Large intestine (tissue), 3 donors: ENCODE results near the gene KLF11. TPM values are rescaled to one million over a fixed set of nuclear protein-coding genes. Genes with fewer than 3 reads are reported as not detected.

Source experiments
- DNase-seq, 2 donors: peaks; one replicate each; pipeline versions ENCODE4 v3.0.0 to v3.0.0-alpha.2; 2013
- H3K27ac ChIP-seq: one replicate; pipeline ENCODE4 v1.5.1; 2013; ENCODE audit warnings: low read length
- H3K27me3 ChIP-seq: 2 replicates; pipeline ENCODE4 v1.6.1; 2013; ENCODE audit warnings: low read length; ENCODE audit not compliant: control insufficient read depth, insufficient read depth
- H3K36me3 ChIP-seq: 2 replicates; pipeline ENCODE4 v1.6.1; 2013; ENCODE audit warnings: low read length; ENCODE audit not compliant: control insufficient read depth, insufficient read depth
- H3K4me1 ChIP-seq: one replicate; pipeline ENCODE4 v1.6.1; 2013; ENCODE audit warnings: low read length; ENCODE audit not compliant: control insufficient read depth, insufficient read depth
- H3K4me3 ChIP-seq: one replicate; pipeline ENCODE4 v1.5.1; 2013; ENCODE audit warnings: low read length
- H3K9me3 ChIP-seq: one replicate; pipeline ENCODE4 v1.6.1; 2013; ENCODE audit warnings: mild to moderate bottlenecking, low read depth, low read length, moderate library complexity; ENCODE audit not compliant: control insufficient read depth
- WGBS: methylation state at CpG from one replicate; pipeline ENCODE4 v1.1.5; 2013; ENCODE audit warnings: low lambda C conversion rate; ENCODE audit not compliant: insufficient coverage; 5-methylcytosine and 5-hydroxymethylcytosine counted together
- polyA plus RNA-seq: library from polyadenylated mRNA; unstranded; fragments of 120-200 nt; gene quantifications from one replicate; pipeline ENCODE4 v1.2.1, GENCODE V29; 2013

The KLF11 gene
- polyA plus RNA-seq, 1 donor, result 10.6 TPM

DNA sequence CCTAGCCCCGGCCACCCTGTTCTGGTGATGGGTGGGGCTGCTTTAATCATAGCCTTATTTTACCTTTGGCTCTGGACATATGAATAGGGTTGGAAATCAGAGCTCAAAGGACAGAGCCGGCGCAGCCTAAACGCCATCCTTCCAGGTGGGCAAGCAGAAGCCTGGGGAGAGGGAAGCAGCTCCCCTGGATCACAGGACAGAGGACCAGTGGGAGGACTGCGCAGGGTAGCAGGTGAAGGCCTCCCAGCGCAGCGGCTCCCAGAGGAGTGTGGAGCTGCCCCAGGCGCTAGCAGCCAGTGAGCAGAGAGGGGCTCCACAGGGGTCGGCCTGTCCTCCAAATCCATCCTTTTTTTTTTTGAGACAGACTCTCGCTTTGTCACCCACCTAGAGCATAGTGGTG, 53.3 kb downstream of the KLF11 start:
- no peak overlapping the region for H3K4me3 ChIP-seq
- H3K27me3 ChIP-seq, result peaks cover 5% of the 10 kb centered on the region
- peaks cover under 1% of the 10 kb centered on the region for H3K9me3 ChIP-seq
- WGBS, result no CpG with 5 or more reads among the region's 10 CpGs
- no peaks in the 10 kb centered on the region for H3K36me3 ChIP-seq
- peaks cover 3% of the 10 kb centered on the region for H3K4me1 ChIP-seq
- H3K27ac ChIP-seq, result no peak overlapping the region
- DNase-seq, result no peak

DNA sequence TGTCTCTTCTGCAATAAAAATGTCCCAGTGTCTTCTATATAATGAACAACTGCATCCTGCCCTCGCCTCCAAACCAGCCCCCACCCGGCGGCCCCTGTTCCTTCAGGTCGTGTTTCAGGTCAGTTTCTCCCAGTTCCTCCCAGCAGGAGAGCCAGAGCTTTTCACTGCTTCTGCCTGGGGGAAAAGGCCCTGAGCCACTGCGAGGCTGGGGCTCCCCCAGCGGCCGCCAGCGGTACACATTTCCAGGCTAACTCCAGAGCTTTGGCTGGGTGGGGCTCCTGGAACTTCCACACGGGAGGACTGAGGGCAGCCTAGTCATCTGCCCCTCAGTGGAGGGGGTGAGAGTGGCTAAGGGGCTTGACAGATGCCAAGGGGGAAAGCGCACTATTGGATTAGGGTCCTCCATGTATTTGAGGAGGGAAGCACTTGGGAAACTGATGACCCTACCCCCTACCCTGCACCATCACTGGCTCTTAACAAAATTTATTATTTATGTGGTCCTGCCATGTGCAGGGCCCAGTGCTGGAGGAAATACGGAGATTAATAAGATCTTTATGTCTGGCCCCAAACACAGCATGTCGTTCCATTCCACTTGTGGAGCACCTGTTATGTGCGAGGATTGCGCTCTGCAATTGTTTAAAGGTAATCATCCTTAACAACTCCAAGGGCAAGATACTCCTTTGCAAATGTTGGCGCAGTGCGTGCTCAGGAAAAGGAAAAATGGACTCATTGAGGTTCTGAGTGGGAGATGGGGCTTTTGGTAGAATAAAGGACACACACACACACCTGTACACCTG, 54.2 kb downstream of the KLF11 start:
- Histone ChIP-seq H3K4me1 (peaks cover 3% of the 10 kb centered on the region), H3K36me3 (no peaks in the 10 kb centered on the region), H3K4me3 (no peak overlapping the region), H3K27ac (no peak overlapping the region), H3K27me3 (peaks cover 3% of the 10 kb centered on the region), H3K9me3 (no peaks in the 10 kb centered on the region)
- peak; percentile 58 to 72 for DNase-seq
- no CpG with 5 or more reads among the region's 16 CpGs for WGBS

DNA sequence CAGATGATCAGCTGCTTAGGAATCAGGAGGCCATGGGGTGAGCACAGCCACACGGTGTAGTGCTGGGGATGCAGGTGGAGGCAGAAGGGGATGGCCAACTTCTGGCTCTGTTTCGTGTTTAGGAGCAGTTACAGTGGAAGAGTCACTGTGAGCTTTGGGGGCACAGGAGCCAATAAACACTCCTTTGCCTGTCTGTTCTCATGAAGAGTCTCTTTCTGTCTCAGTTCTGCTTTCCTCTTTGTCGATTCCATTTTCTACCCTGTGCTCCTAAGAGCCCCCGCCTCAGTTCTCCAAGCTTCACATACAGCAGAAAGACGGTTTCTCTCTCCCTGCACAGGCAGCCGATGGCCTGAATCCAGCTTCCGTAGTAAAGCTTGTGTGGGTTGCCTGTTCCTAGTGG, 58.1 kb downstream of the KLF11 start:
- Histone ChIP-seq H3K9me3 (no peaks in the 10 kb centered on the region), H3K4me3 (no peak overlapping the region), H3K36me3 (no peaks in the 10 kb centered on the region), H3K4me1 (peaks cover 25% of the 10 kb centered on the region), H3K27me3 (no peaks in the 10 kb centered on the region), H3K27ac (no peak overlapping the region)
- no CpG with 5 or more reads among the region's 7 CpGs for WGBS
- DNase-seq, result no peak

DNA sequence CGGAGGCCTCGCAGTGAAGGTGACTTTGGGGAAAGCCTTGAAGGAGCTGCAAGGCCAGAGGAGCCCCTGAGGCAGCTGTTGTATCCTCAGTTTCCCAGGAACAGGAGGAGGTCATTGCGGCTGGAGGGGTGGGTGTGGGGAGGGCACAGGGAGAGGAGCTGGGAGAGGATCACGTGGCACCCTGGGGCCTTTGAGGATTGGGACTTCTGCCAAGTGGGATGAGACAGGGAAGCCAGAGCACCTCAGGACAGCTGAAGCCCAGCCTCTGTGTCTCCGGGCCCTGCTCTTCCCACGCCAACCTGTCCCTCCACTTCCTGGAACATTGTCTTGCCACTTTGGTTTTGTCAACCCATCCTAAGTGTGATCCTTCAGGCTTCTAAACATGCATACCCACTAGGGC, 59.8 kb downstream of the KLF11 start:
- WGBS, result no CpG with 5 or more reads among the region's 6 CpGs
- Histone ChIP-seq H3K4me1 (peaks cover 23% of the 10 kb centered on the region), H3K27me3 (no peaks in the 10 kb centered on the region), H3K9me3 (no peaks in the 10 kb centered on the region), H3K27ac (no peak overlapping the region), H3K4me3 (no peak overlapping the region), H3K36me3 (no peaks in the 10 kb centered on the region)
- DNase-seq, result no peak

Other genes starting within 250 kb of the KLF11 start
- 12.0 TPM for gene TAF1B, start 200.1 kb upstream of the KLF11 start, polyA plus RNA-seq
- gene GRHL1, start 91.9 kb upstream of the KLF11 start, polyA plus RNA-seq, result 3.0 TPM
- 22.1 TPM for gene CYS1, start 36.9 kb downstream of the KLF11 start, polyA plus RNA-seq
- 33.2 TPM for gene RRM2, start 79.2 kb downstream of the KLF11 start, polyA plus RNA-seq